IMR-90 (cell line): ENCODE results near the gene PRTG. TPM values are rescaled to one million over a fixed set of nuclear protein-coding genes. Genes with fewer than 3 reads are reported as not detected.

ENCODE experiments used
- ATAC-seq: fragments of 200-7000 bp; cut with Tn5 transposase; 2 replicates; pipeline ENCODE4 v1.9.1; 2020; ENCODE audit warnings: low read depth, mild to moderate bottlenecking, moderate library complexity
- BruUV-seq: library from RNA; stranded (reverse); fragments of 400-500 nt; replicated peaks from 2 replicates; lab custom pipeline; 2021; lab: Mats Ljungman, UMichigan
- CTCF ChIA-PET: fragments of 300-600 bp; formaldehyde crosslinking; extraction: SDS; loops from one replicate; lab custom pipeline; 2021; ENCODE audit warnings: antibody characterized with exemption; lab: Yijun Ruan, JAX
- POLR2A ChIA-PET: fragments of 300-600 bp; sonication (Branson Sonifier 250); formaldehyde crosslinking; loops from one replicate; lab custom pipeline; 2022; ENCODE audit warnings: antibody characterized with exemption; ENCODE audit not compliant: unreplicated experiment; lab: Charles Lee
- DNase-seq: peaks from one replicate; pipeline ENCODE4 v3.0.0; 2013
- H2AFZ ChIP-seq: replicated peaks from 2 replicates; pipeline ENCODE3; 2013; ENCODE audit warnings: low read length, mild to moderate bottlenecking; ENCODE audit not compliant: poor library complexity
- H2AK5ac ChIP-seq: 2 replicates; pipeline ENCODE4 v1.6.1; 2013; ENCODE audit warnings: low read depth, low read length, inconsistent platforms
- H2AK9ac ChIP-seq: replicated peaks from 2 replicates; pipeline ENCODE3; 2013; ENCODE audit warnings: mild to moderate bottlenecking, low read depth, low read length, moderate library complexity; ENCODE audit not compliant: poor library complexity
- H2BK120ac ChIP-seq: 2 replicates; pipeline ENCODE4 v1.6.1; 2013; ENCODE audit warnings: low read depth, low read length, inconsistent platforms
- H2BK15ac ChIP-seq: 3 replicates; pipeline ENCODE4 v1.6.1; 2013; ENCODE audit warnings: low read depth, low read length, inconsistent platforms
- H2BK20ac ChIP-seq: 2 replicates; pipeline ENCODE4 v1.6.1; 2013; ENCODE audit warnings: low read depth, mild to moderate bottlenecking, inconsistent platforms, low read length, moderate library complexity
- H2BK5ac ChIP-seq: 2 replicates; pipeline ENCODE4 v1.6.1; 2013; ENCODE audit warnings: mild to moderate bottlenecking, low read depth, low read length, inconsistent platforms; ENCODE audit not compliant: poor library complexity, severe bottlenecking
- H3K14ac ChIP-seq: replicated peaks from 2 replicates; pipeline ENCODE4 v1.6.1; 2013; ENCODE audit warnings: low read depth, low read length, inconsistent platforms
- H3K18ac ChIP-seq: 2 replicates; pipeline ENCODE4 v1.6.1; 2013; ENCODE audit warnings: low read depth, low read length, control low read depth
- H3K23ac ChIP-seq: 2 replicates; pipeline ENCODE4 v1.6.1; 2013; ENCODE audit warnings: low read depth, low read length, inconsistent platforms
- H3K27ac ChIP-seq: 2 replicates; pipeline ENCODE4 v1.5.1; 2013; ENCODE audit warnings: mild to moderate bottlenecking, control low read depth, low read length; ENCODE audit not compliant: insufficient read depth
- H3K27me3 ChIP-seq: 2 replicates; pipeline ENCODE4 v1.6.1; 2013; ENCODE audit warnings: low read length; ENCODE audit not compliant: control insufficient read depth, insufficient read depth
- H3K36me3 ChIP-seq: 2 replicates; pipeline ENCODE4 v1.6.1; 2013; ENCODE audit warnings: low read length, mixed read lengths; ENCODE audit not compliant: control insufficient read depth, insufficient read depth
- H3K4ac ChIP-seq: 2 replicates; pipeline ENCODE4 v1.6.1; 2013; ENCODE audit warnings: low read depth, low read length, inconsistent platforms
- H3K4me1 ChIP-seq: 2 replicates; pipeline ENCODE4 v1.6.1; 2013; ENCODE audit warnings: low read length, mixed read lengths; ENCODE audit not compliant: control insufficient read depth, insufficient read depth
- H3K4me2 ChIP-seq: 2 replicates; pipeline ENCODE4 v1.6.1; 2013; ENCODE audit warnings: low read depth, mild to moderate bottlenecking, control low read depth, low read length, moderate library complexity
- H3K4me3 ChIP-seq: 2 replicates; pipeline ENCODE4 v1.5.1; 2013; ENCODE audit warnings: low read depth, mild to moderate bottlenecking, control low read depth, low read length, moderate library complexity; ENCODE audit not compliant: insufficient read depth
- H3K56ac ChIP-seq: 2 replicates; pipeline ENCODE4 v1.6.1; 2013; ENCODE audit warnings: low read length, inconsistent platforms; ENCODE audit not compliant: insufficient read depth; ENCODE audit errors: extremely low read depth
- H3K79me1 ChIP-seq, 2 experiments: 2 replicates each; pipeline ENCODE4 v1.6.1; 2013; ENCODE audit warnings: low read length in 2 of 2, inconsistent platforms in 1 of 2, low read depth in 1 of 2
- H3K9ac ChIP-seq: 2 replicates; pipeline ENCODE4 v1.6.1; 2013; ENCODE audit warnings: low read depth, low read length, control low read depth
- H3K9me1 ChIP-seq: 2 replicates; pipeline ENCODE4 v1.6.1; 2013; ENCODE audit warnings: low read length, inconsistent platforms; ENCODE audit not compliant: insufficient read depth
- H3K9me3 ChIP-seq: 2 replicates; pipeline ENCODE4 v1.6.1; 2013; ENCODE audit warnings: low read length; ENCODE audit not compliant: control insufficient read depth, insufficient read depth
- H4K20me1 ChIP-seq: 2 replicates; pipeline ENCODE4 v1.6.1; 2013; ENCODE audit warnings: low read length, inconsistent platforms; ENCODE audit not compliant: insufficient read depth
- H4K5ac ChIP-seq: 2 replicates; pipeline ENCODE4 v1.6.1; 2013; ENCODE audit warnings: mild to moderate bottlenecking, low read depth, low read length, control low read depth
- H4K8ac ChIP-seq, 2 experiments: 2 replicates each; pipeline ENCODE4 v1.6.1; 2013; ENCODE audit warnings: low read depth in 2 of 2, low read length in 2 of 2, control low read depth in 1 of 2, inconsistent platforms in 1 of 2
- H4K91ac ChIP-seq: 2 replicates; pipeline ENCODE4 v1.6.1; 2013; ENCODE audit warnings: low read depth, low read length, inconsistent platforms; ENCODE audit not compliant: insufficient read depth
- BHLHE40 ChIP-seq: fragments of 150-350 bp; IDR thresholded peaks from 2 replicates; pipeline ENCODE4 v1.6.1; 2016; ENCODE audit warnings: mild to moderate bottlenecking, low read depth, low read length
- CEBPB ChIP-seq: IDR thresholded peaks from 2 replicates; pipeline ENCODE4 v1.6.1; 2012; ENCODE audit warnings: low read depth, low read length, improper control_type of control experiment
- CHD1 ChIP-seq: IDR thresholded peaks from 2 replicates; pipeline ENCODE4 v1.6.1; 2012; ENCODE audit warnings: low read depth, low read length, improper control_type of control experiment
- MAFK ChIP-seq: IDR thresholded peaks from 2 replicates; pipeline ENCODE4 v1.6.1; 2012; ENCODE audit warnings: low read depth, low read length, improper control_type of control experiment
- MAZ ChIP-seq: IDR thresholded peaks from 2 replicates; pipeline ENCODE4 v1.6.1; 2012; ENCODE audit warnings: low read depth, mild to moderate bottlenecking, low read length, improper control_type of control experiment, moderate library complexity, borderline replicate concordance
- MXI1 ChIP-seq: IDR thresholded peaks from 2 replicates; pipeline ENCODE4 v1.6.1; 2012; ENCODE audit warnings: low read depth, mild to moderate bottlenecking, low read length, moderate library complexity, borderline replicate concordance
- NFE2L2 ChIP-seq: fragments of 150-350 bp; IDR thresholded peaks from 2 replicates; pipeline ENCODE4 v1.6.1; 2016; ENCODE audit warnings: low read depth, mild to moderate bottlenecking, low read length
- POLR2A ChIP-seq: IDR thresholded peaks from 2 replicates; pipeline ENCODE4 v1.6.1; 2012; ENCODE audit warnings: mild to moderate bottlenecking, low read depth, low read length
- RFX5 ChIP-seq: IDR thresholded peaks from 2 replicates; pipeline ENCODE4 v1.8.0; 2012; ENCODE audit warnings: low read depth, mild to moderate bottlenecking, low read length, moderate library complexity
- WGBS, 2 experiments: methylation state at CpG; one replicate each; pipeline versions ENCODE4 v1.1.5 to v1.1.7; 2013; ENCODE audit warnings: missing lambda C conversion rate in 2 of 2; ENCODE audit not compliant: insufficient read length in 1 of 2; ENCODE audit errors: extremely low coverage in 2 of 2; 5-methylcytosine and 5-hydroxymethylcytosine counted together
- dilution Hi-C: fragments of 300-500 bp; cut with HindIII; formaldehyde crosslinking; loops from one replicate; pipeline ENCODE4 v1.14.3; 2018; ENCODE audit warnings: low sequenced_read_pairs; ENCODE audit not compliant: unreplicated experiment
- in situ Hi-C: fragments of 300-500 bp; cut with MboI; formaldehyde crosslinking; loops from 3 replicates; pipeline ENCODE4 v1.14.3; 2019; ENCODE audit warnings: low sequenced_read_pairs, inconsistent platforms, mixed read lengths
- intact Hi-C: fragments of 100-400 bp; cut with micrococcal nuclease; formaldehyde crosslinking; loops from 2 replicates; pipeline ENCODE4 v1.10.0; 2022
- polyA plus RNA-seq, 3 experiments: library from polyadenylated mRNA; depleted of rRNA; stranded (reverse); fragments of >200 nt; gene quantifications; 2 replicates each; pipeline ENCODE4 v1.2.3, GENCODE V29; 2012; ENCODE audit warnings: low replicate concordance in 1 of 3
- total RNA-seq: library from RNA; depleted of rRNA; stranded (reverse); fragments of >200 nt; gene quantifications from 2 replicates; pipeline ENCODE4 v1.2.3, GENCODE V29; 2012
- TF ChIP-seq, protein P1 (sequence below): conservative IDR thresholded peaks from 2 replicates; pipeline ENCODE4 v1.5.1; 2012; ENCODE audit warnings: mild to moderate bottlenecking, low read depth, low read length, improper control_type of control experiment
- TF ChIP-seq, protein P2 (sequence below): fragments of 150-350 bp; IDR thresholded peaks from 2 replicates; pipeline ENCODE4 v1.6.1; 2017; ENCODE audit warnings: mild to moderate bottlenecking, antibody characterized with exemption, low read length, low read depth

Gene PRTG
- total and polyA plus RNA-seq, 2 of the 4 experiments (the other 2 are of a cell fraction) = 0.99 to 1.4 TPM

GRCh38 chr15:55775316-55775715 is 32.4 kb upstream of the PRTG start:
- Histone ChIP-seq H3K4ac (no peak overlapping the region), H2BK120ac (no peak overlapping the region), H3K27ac (no peak overlapping the region), H4K91ac (no peak overlapping the region), H2BK15ac (no peak overlapping the region), H4K5ac (no peak overlapping the region), H3K36me3 (no peaks in the 10 kb centered on the region), H3K18ac (no peak overlapping the region), H3K9me1 (no peaks in the 10 kb centered on the region), H3K23ac (no peak overlapping the region), H2BK5ac (no peak overlapping the region), H3K27me3 (peaks cover 21% of the 10 kb centered on the region), H3K9ac (no peak overlapping the region), H2BK20ac (no peak overlapping the region), H3K79me1 (no peaks in the 10 kb centered on the region), H3K4me2 (no peak overlapping the region), H2AK5ac (no peak overlapping the region), H4K8ac (no peak overlapping the region), H3K14ac (no peak overlapping the region), H3K9me3 (peaks cover under 1% of the 10 kb centered on the region; the same call in 1 of the 2 replicates), H3K56ac (no peak overlapping the region), H2AK9ac (no peak overlapping the region), H2AFZ (no peak overlapping the region), H4K20me1 (no peaks in the 10 kb centered on the region), H3K4me1 (no peaks in the 10 kb centered on the region), H3K4me3 (no peak overlapping the region)
- dilution Hi-C loops (no loop called here), in situ Hi-C loops (loop anchor here (25.0 kb wide), 1 partner anchor 113 kb away; no protein-coding TSS in a partner anchor), intact Hi-C loops (no loop called here)
- ChIA-PET CTCF (interaction anchor here (0.7 to 1.7 kb wide), 7 partner anchors 8 to 63 kb away, joined by 3 to 6 read pairs (median 4); no protein-coding TSS in a partner anchor), POLR2A (no interaction called here)
- no TSS peak for BruUV-seq
- ATAC-seq (peak; percentile 49; the same call in 1 of the 2 replicates), DNase-seq (no peak)
- TF ChIP-seq MXI1 (no peak), CEBPB (no peak), BHLHE40 (no peak), MAFK (no peak), NFE2L2 (no peak), MAZ (no peak), RFX5 (no peak), CHD1 (no peak), POLR2A (no peak)
- TF ChIP-seq, protein P1, sequence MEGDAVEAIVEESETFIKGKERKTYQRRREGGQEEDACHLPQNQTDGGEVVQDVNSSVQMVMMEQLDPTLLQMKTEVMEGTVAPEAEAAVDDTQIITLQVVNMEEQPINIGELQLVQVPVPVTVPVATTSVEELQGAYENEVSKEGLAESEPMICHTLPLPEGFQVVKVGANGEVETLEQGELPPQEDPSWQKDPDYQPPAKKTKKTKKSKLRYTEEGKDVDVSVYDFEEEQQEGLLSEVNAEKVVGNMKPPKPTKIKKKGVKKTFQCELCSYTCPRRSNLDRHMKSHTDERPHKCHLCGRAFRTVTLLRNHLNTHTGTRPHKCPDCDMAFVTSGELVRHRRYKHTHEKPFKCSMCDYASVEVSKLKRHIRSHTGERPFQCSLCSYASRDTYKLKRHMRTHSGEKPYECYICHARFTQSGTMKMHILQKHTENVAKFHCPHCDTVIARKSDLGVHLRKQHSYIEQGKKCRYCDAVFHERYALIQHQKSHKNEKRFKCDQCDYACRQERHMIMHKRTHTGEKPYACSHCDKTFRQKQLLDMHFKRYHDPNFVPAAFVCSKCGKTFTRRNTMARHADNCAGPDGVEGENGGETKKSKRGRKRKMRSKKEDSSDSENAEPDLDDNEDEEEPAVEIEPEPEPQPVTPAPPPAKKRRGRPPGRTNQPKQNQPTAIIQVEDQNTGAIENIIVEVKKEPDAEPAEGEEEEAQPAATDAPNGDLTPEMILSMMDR = no peak
- TF ChIP-seq, protein P2, sequence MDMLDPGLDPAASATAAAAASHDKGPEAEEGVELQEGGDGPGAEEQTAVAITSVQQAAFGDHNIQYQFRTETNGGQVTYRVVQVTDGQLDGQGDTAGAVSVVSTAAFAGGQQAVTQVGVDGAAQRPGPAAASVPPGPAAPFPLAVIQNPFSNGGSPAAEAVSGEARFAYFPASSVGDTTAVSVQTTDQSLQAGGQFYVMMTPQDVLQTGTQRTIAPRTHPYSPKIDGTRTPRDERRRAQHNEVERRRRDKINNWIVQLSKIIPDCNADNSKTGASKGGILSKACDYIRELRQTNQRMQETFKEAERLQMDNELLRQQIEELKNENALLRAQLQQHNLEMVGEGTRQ = no peak
- WGBS, 2 experiments = 71% methylated on average over 1 of the region's 4 CpGs; no CpG with 5 or more reads in 1 of the 2 experiments
